ENCODE measurements around the gene TNFSF15.
"Not testable (repeated sequence)": the region's sequence is repeated elsewhere in the genome, so short reads cannot be mapped to it uniquely, and the experiment has no call there.

Gene TNFSF15

DNA sequence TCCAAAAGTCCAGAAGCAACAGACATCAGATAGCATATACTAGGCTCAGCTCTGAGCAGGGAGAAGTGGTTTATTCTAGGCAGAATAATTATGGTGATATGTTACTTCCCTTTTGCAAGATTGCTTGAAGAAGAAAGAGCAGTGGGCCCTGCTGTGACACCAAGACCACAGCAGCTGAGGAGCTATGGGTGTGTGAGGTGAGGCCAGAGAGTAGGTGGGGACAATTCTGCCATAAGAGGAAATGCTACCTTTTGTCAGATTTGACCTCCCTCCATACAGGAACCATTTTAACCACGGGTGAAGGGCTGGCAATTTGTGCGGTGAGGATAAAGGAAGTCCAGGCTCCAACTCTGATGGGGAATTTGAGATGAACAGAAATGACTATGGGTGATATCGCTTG is 51.3 kb downstream of the TNFSF15 start:
- peak; percentile 6 for DNase-seq (ENCODE audit: low spot score)

DNA sequence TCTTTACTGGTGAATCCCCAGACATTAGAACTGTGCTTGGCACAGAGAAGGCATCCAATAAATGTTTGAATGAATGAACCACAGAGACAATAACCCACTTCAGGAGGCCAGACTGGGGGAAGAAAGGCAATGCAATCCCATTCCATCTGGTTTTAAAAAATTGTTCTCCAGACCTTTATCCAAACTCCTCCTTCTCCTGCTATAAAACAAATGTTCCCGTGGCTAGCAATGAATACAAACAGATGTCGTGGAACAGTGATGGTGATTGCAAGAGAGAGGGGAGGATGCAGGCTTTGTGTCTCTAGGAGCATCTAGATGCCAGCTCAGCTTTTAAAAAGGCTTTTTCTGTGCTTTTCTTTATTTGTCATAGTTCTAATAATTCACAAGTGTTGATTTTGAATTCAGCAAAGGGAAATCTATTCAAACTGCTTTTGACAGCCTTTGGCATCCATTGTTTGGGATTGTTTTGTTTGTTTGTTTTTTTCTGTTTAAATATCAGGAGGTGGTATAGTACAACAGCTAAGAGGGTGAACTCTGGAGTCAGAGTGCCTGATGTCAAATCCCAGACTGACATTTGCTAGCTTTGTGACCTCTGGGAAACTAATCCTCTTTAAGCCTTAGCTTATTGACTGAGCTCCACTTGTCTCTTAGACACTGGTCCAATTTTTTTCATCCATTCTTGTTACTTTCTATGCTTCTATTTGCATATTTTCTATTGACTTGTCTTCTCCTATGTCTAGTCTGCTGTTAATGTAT is 59.1 kb downstream of the TNFSF15 start:
- no peak for DNase-seq (ENCODE audit: low spot score)

DNA sequence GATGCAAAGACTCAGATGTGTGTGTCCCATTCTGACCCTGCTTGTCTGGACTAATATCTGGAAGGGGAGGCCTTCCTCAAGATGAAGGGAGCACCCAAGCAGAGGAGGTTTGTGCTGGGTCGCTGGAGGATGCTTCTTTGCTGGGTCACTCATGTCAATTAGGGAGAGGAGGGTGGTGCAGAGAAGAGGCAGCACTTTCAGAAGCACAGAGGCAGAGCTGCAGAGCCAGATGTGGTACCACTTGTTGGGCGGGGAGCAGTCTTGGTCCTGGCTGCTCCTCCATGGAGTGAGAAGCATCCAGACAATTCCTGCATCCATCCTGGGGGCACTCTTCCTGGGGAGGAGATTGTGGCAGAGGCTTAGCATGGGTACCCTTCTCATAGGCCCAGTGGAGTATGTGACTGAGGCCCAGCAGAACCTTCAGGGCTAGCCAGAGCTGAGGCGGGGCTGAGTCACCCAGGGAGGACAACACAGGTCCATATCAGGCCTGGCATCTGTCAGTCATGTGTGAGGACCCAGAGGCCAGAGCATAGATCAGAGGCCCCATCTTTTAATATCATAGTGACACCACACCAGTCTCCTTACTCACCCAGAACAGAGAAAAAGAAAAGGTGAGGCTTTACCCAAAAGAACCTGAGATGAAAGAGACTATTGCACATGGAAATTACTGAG is 59.8 kb downstream of the TNFSF15 start:
- DNase-seq (ENCODE audit: low spot score): no peak

DNA sequence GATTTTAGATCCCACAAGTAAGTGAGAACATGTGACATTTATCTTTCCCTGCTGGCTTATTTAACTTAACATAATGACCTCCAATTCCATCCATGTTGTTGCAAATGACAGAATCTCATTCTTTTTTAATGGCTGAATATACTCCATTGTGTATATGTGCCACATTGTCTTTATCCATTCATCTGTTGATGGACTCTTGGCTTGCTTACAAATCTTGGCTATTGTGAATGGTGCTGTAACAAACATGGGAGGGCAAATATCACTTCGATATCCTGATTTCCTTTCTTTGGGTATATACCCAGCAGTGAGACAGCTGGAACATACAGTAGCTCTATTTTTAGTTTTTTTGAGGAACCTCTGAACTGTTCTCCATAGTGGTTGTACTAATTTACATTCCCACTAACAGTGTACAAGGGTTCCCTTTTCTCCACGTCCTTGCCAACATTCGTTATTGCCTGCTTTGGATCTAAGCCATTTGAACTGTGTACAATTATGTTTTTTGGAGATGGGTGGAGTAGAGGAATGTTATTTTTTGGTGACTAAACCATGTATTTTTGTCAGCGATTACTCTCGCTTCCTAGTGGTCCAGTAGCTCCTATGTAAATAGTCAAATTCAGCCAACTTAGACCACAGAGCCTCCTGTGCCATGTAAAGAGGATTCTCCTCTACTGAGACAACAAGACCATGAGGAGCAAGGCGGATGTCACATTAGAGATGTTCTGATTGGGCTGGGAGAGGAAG is 60.6 kb downstream of the TNFSF15 start:
- DNase-seq (ENCODE audit: low spot score): no peak

DNA sequence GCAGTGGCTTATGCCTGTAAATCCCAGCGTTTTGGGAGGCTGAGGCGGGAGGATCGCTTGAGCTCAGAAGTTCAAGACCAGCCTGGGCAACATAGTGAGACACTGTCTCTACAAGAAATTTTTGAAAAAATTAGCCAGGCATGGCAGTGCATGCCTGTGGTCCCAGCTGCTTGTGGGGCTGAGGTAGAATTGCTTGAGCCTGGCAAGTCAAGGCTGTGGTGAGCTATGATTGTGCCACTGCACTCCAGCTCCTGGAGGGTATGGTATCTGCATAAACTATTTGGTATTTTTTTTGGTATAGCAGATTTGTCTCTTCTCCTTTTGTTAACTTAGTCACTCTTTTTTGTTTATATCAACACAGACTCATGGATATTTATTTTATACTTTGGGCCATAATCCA is 62.4 kb downstream of the TNFSF15 start:
- DNase-seq (ENCODE audit: low spot score): peak; percentile 7

DNA sequence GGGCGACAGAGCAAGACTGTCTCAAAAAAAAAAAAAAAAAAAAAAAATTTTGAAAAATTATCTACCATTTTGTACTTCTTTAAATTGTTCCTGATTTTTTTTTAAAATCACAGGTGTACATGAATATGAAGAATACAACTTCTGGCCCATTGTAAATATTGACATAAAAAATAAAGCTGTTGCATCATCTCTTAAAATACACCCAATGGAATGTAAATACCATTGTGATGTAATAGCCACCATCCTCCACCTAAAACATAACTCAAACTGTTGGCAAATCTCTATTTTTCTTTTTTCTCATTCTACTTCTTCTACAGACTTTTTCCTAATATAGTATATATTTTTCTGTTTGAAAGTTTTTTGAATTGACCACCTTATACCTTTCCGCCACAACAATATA is 62.9 kb downstream of the TNFSF15 start:
- no peak for DNase-seq (ENCODE audit: low spot score)

DNA sequence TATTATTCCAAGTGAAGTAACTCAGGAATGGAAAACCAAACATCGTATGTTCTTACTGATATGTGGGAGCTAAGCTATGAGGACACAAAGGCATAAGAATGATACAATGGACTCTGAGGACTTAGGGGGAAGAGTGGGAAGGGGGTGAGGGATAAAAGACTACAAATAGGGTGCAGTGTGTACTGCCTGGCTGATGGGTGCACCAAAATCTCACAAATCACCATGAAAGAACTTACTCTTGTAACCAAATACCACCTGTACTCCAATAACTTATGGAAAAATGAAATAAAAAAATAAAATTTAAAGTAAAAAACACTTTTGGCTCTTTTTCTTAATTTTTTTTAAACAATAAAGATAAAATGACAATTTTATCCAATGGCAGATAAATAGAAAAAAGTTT is 64.3 kb downstream of the TNFSF15 start:
- not testable (repeated sequence) for DNase-seq (ENCODE audit: low spot score)

DNA sequence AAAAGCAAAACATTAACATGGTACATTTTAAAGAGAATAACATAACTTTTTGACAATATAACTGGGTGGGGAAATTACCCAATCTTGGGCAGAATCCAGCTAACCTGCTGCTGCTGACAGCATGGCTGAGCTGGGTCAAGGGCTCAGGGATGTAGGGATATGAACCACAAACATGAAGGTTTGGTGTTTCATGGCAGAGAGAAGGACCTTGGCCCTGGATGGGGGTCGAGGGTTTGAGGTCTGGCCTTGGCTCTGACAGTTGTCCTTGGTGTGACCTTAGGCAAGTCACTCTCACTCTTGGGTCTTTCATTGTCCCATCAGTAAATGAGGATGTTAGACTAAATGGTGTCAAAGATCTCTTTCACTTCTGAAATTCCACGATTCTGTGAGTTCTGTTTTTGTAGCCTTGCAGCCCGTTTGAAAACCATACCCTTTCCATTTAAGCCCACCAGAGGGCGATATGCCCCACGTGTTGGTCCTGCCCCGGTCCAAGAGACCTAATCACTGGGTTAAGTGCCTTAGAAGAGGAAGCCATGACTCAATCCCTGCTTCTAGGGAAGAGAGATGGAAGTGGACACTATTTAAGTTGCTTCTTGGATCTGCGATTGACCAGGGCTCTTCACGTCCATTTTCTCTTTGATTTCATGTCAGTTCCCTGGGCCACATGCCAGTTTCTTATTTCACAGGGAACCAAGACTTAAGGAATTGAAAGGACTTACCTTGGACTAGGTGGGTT is 67.1 kb downstream of the TNFSF15 start:
- peak; percentile 83 for DNase-seq (ENCODE audit: low spot score)

DNA sequence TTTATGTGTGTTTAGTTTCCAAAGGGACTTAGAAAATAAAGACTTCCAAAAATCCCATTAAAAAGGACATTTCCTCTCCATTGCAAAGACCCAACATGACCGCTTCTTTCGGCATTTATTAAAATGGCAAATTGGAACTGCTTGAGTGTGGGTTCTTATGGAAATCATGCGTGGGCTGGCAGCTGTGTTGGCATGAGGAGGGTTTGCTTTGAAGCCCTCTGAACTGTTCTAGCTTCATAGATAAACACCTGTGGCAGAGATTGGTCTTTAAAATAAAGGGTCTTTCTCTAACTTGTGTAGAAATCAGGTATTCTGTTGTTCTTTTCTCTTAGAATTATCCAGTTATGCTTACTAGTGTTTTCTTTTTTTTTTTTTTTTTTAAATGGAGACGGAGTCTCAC is 68.0 kb downstream of the TNFSF15 start:
- no peak for DNase-seq (ENCODE audit: low spot score)

DNA sequence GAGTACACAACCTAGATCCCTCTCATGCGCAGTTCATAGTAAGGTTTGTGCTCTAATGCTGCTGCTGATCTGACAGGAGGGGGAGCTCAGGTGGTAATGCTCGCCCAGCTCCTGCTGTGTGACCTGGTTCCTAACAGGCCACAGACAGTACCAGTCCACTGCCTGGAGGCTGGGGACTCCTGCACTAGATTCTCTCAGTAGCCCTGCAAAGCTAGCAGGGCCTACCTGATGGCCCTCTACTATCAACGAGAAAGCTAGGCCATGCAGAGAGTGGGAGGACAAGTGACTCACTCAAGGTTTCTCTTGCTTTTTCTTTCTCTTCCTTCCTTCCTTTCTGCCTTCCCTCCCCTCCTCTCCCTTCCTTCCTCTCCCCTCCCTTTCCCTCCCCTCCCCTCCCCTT is 68.7 kb downstream of the TNFSF15 start:
- DNase-seq (ENCODE audit: low spot score): no peak

DNA sequence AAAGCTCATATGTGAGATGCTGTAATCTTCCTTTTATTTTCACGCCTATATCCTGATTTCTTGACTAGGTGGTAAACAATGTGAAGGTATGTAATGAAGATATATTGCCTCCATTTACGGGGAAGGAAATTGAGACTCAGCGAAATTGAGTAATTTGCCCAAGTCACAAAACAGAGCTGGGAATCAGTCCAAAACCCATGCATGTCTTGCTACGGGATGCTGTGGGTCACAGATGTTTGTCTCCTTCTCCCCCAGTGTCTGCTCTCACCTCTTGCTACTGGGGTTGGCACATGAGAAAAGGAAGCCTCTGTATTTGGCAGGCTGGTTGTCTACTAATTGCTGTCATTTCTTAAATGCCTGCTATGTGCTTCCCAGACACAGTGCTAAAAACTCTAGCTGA is 70.1 kb downstream of the TNFSF15 start:
- no peak for DNase-seq (ENCODE audit: low spot score)

DNA sequence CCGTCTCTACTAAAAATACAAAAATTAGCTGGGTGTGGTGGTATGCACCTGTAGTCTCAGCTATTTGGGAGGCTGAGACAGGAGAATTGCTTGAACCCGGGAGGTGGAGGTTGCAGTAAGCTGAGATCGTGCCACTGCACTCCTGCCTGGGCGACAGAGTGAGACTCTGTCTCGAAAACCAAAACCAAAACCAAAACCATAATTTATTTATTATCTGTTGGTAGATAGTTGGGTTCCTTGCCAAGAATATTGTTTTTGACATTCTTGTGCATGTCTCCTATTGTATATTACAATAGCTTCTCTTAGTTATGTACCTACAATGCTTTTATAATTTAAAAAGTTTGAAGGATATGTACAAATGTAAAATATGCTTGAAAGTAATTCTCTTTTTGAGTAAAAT is 70.7 kb downstream of the TNFSF15 start:
- not testable (repeated sequence) for DNase-seq (ENCODE audit: low spot score)
